Raji (cell line): Measurements from ENCODE around the gene KCNH4.

ENCODE experiments used
- POLR2A ChIP-seq: IDR thresholded peaks from 2 replicates; pipeline ENCODE4 v1.6.1; 2011; ENCODE audit warnings: low read depth, low read length, control low read depth; ENCODE audit not compliant: insufficient read depth

The KCNH4 gene

GRCh38 chr17:42199416-42200011 is 18.6 kb upstream of the KCNH4 start:
- no peak for TF ChIP-seq POLR2A

DNA sequence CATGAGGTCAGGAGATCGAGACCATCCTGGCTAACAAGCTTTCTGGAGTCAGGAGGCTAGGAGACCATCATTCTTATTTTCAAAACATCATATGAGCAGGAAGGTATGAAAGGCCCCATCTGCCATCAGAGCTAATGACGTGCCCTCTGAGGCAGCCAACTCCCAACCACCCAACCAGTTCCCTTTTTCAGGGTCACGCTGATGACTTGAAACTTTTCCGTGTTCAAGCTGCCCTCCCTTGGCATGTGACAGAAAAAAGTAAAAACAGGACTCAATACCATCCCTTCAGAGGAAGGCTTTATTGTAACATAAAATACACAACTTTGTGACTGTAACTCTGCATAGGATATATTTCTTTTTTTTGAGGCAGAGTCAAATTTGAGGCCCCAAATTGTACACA is 18.0 kb upstream of the KCNH4 start:
- no peak for TF ChIP-seq POLR2A

DNA sequence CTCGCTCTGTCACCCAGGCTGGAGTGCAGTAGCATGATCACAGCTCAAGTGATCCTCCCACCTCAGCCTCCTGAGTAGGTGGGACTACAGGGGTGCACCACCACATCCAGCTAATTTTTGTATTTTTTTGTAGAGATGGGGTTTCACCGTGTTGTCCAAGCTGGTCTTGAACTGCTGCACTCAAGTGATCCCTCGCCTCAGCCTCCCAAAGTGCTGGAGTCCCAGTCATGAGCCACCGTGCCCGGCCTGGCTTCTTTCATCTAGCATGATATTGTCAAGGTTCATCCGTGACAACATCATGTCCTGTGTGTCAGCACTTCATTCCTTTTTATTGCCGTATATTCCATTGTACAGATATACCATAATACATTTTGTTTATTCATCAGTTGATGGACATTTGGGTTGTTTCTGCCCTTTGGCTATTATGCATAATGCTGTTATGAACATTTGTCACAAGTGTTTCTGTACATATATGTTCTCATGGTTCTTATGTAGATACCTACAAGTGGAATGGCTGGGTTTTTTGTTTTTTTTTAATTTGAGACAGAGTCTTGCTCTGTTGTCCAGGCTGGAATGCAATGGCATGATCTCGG is 16.7 kb upstream of the KCNH4 start:
- no peak for TF ChIP-seq POLR2A

GRCh38 chr17:42193969-42194899 is 13.3 kb upstream of the KCNH4 start, which contains the start of gene GHDC:
Gene GHDC, minus strand, starts transcription at chr17:42194494. Its CDS starts 913 bp downstream, at chr17:42193581.
- TF ChIP-seq POLR2A = peak; percentile 85

- TF ChIP-seq POLR2A = peak; percentile 12; the same call in 1 of the 2 replicates
Observed at GRCh38 chr17:42193216-42193968, 12.4 kb upstream of the KCNH4 start.

- no peak for TF ChIP-seq POLR2A
Observed at GRCh38 chr17:42192189-42193126, 11.5 kb upstream of the KCNH4 start.

DNA sequence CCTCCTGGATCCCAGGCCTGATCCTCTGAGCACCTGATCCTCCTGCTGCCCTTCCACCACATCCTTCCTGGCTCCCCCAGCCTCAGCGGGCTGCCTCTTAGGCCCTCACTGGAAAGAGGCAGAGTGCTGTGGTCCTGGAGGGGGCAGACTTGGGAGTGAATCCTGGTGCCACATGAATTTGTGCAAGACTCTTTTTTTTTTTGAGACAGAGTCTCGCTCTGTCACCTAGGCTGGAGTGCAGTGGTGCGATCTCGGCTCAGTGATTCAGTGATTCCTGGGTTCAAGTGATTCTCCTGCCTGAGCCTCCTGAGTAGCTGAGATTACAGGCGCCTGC is 10.3 kb upstream of the KCNH4 start:
- no peak for TF ChIP-seq POLR2A

GRCh38 chr17:42190491-42191274 is 9.7 kb upstream of the KCNH4 start:
- no peak for TF ChIP-seq POLR2A

DNA sequence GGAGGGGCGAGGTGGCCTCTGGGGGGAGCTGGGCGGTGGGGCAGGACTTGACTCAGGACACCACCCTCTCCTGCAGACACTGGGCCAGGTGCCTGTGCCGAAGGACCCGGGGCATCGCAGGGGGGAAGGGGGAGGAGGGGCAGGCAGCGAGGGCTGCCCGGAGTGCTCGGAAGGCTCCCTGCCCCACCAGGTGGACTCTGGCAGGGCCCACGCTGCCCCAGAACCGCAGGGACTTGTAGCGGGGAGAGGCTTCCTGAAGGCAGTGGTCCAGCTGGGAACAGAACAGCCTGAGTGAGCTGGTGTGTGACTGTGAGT is 8.7 kb upstream of the KCNH4 start:
- no peak for TF ChIP-seq POLR2A

- no peak for TF ChIP-seq POLR2A
Observed at GRCh38 chr17:42188749-42189650, 8.1 kb upstream of the KCNH4 start.

DNA sequence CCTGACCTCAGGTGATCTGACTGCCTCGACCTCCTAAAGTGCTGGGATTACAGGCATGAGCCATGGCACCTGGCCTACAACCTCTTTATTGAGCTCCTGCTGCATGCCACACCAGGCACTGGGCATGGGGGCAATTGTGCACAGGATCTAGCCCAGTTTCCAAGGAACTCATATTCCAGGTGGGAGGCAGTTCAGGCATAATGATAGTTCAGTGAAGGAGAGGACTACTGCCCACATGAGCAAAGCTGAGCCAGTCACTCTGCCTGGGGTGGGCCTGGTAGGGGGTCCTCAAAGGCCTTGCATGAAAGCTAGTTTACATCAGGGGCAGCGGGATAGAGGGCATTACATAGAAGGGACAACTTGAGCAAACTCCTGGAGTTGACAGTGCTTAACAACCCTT is 6.9 kb upstream of the KCNH4 start:
- no peak for TF ChIP-seq POLR2A

GRCh38 chr17:42185621-42185930 is 4.6 kb upstream of the KCNH4 start:
- TF ChIP-seq POLR2A = no peak
